PFSK-1 (cell line): Measurements from ENCODE around the gene MPPED1.

Source experiments
- FOXP2 ChIP-seq: optimal IDR thresholded peaks from 2 replicates; pipeline ENCODE3; 2011; ENCODE audit warnings: borderline replicate concordance, control low read depth, inconsistent platforms; ENCODE audit not compliant: insufficient read depth; ENCODE audit errors: extremely low read length, extremely low read depth
- POLR2AphosphoS5 ChIP-seq: IDR thresholded peaks from 2 replicates; pipeline ENCODE4 v1.6.1; 2012; ENCODE audit warnings: low read depth, mild to moderate bottlenecking, control low read depth, low read length, moderate library complexity
- SIN3A ChIP-seq: IDR thresholded peaks from 2 replicates; pipeline ENCODE4 v1.6.1; 2012; ENCODE audit warnings: mild to moderate bottlenecking, low read length, moderate library complexity, borderline replicate concordance; ENCODE audit not compliant: insufficient read depth

- TF ChIP-seq POLR2AphosphoS5 (no peak), SIN3A (no peak), FOXP2 (no peak)
Measured at GRCh38 chr22:43544289-43544673, 132.5 kb downstream of the MPPED1 start.
